HG03442 (cell line): Measurements from ENCODE around the gene CTNNA3.
"Not testable (repeated sequence)": the region's sequence is repeated elsewhere in the genome, so short reads cannot be mapped to it uniquely, and the experiment has no call there.

Experiments
- ATAC-seq: cut with Tn5 transposase; IDR thresholded peaks from one replicate; pipeline ENCODE4 v1.9.1; 2021; ENCODE audit warnings: mild to moderate bottlenecking, moderate library complexity; ENCODE audit not compliant: unreplicated experiment

CTNNA3 gene

DNA sequence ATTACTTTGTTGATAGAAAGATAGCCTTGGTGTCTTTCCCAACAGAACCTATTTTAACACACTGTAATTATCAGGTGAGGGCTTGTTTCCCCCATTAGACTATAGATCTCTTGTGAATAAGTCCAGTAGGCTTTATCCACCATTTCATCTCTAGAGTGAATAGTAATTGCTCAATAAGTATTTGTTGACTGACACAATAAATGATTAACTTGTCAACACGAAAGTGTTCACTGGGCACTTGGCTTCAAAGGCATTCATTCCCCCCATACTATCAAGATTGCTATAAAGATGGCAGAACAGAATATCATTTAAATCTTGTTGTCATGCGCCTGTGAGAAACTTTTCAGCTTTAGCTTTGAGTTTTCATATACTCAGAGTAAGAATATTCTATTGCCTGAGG lies 1194.6 kb downstream of the CTNNA3 start:
- ATAC-seq, result no peak

DNA sequence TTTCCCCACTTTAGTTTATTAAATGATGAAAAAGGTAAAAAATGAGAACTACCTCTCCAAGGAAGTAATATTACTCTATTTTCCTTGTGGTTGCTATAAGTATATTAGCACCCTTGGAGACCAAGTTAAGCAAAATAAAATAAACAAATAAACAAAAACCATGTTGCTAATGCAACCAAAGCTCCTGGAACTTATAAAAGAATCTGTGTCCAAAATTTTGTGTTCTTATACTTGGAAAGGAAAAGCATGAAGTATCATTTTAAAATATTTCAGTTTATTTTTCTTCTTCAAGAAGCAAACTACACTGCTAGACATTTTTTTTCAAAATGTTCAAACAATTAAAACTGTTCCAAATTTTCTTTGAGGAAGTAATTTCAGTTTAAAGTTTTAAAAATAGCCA lies 1212.0 kb downstream of the CTNNA3 start:
- no peak for ATAC-seq

GRCh38 chr10:66472156-66472555 lies 1223.8 kb downstream of the CTNNA3 start:
- ATAC-seq, result no peak

- no peak for ATAC-seq
These were observed 1229.0 kb downstream of the CTNNA3 start for GRCh38 chr10:66467042-66467441.

GRCh38 chr10:66466622-66467021 lies 1229.4 kb downstream of the CTNNA3 start:
- ATAC-seq, result no peak

DNA sequence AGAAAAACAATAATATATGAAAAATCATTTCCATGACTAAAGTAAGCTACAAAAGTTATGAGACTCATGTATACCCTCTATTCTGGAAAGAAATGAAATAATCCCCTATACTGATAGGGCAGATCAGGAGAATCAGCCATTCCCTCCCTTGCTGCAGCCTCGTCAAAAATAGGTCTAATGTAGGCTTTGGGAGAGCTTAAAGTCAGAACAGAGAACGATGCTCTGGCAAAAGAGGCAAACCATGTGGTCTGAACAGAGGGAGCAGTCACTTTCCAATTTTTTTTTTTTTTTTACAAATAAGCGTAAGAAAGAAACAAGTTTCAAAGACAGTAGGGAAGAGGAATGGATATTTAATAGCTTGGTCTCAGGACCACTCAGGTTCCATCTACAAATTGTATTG lies 1232.4 kb downstream of the CTNNA3 start:
- no peak for ATAC-seq

DNA sequence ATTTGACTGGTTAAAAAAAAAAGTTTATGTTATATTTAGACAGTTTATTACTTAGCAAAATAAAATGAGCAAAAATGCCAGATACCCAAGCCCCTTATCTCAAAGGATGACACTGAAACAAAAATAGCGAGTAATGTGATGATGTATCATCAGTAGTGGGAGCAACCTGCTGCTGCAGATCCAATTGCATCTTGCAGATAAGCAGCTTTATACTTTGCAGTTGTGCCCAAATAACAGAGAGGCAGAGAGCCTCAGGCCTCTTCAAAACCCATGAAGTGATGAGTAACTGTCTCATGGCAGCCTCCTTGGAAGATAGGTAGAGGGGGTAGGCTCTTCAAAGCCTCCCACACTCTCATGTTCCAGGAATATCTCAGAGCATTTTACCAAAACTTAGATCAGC lies 1238.4 kb downstream of the CTNNA3 start:
- no peak for ATAC-seq

DNA sequence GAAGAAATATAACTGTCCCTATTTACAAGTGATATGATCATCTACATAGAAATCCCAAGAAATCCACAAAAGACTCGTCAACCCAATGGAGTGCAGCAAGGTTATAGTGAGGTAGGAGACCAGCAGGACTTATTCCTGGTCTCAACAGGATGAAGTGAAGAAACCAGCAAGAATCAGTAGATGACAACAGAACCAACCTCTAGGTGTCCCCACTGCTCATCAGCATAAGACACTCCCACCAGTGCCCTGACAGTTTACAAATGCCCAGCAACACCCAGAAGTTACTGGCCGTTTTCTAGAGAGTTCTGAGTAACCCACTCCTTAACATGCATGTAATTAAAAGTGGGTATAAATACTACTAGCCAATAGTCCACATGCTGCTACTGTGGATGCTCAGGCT lies 1240.7 kb downstream of the CTNNA3 start:
- no peak for ATAC-seq

GRCh38 chr10:66440568-66440967 lies 1255.4 kb downstream of the CTNNA3 start:
- ATAC-seq, result no peak

DNA sequence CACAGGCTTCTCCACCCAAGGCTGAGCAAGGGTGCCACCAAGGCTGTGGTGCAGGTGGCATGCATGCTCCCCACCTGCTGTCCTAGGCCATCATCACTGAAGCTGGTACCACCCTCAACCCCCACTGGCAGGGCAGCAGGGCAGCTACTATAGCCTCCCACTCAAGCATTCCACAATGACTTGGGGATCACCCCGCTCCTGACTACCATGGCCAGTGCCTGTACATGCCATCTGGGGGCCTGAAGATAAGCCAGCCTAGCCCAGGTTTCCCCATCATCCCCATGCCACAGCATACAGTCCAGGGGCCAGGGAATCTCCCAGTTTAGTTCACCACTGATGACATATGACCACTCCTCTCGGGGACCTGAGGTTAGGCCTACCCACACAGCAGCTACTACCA lies 1281.1 kb downstream of the CTNNA3 start:
- no peak for ATAC-seq

DNA sequence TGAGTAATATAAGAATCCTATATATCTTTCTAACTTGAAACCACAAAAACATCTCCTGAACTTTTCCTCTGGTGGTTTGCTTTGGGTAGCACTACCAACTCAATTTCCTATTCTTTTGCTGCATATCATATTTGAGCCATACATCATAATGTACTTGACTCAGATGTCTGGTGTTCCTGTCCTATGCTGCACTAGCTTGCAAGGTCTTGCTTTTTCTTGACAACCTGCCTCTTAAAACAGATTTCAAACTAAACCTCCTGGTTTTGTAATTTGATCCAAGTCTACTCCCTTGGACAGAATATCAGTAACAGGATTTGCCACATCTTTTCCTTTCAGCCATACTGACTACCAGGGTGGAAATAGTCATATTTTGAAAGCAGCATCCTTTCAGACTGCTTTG lies 1290.4 kb downstream of the CTNNA3 start:
- ATAC-seq, result no peak

DNA sequence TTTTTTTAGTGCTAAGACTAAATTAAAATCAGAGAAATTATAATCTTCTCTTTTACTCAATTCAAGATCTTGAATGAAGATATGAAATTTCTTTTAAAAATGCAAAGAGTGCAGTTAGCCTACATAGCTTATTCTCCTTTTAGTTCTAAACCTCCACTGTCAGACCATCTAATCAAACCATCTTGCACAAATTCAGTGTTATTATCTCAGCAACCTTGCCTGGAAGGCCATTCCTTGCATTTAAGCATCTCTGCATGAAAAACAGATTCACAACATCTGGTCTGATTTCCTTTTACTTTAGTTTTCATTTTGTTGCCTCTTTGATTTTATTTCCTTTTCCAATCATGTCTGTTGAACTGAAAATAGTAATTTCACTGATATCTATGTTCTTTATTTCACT lies 1297.3 kb downstream of the CTNNA3 start:
- ATAC-seq, result no peak

- no peak for ATAC-seq
These were observed 1301.5 kb downstream of the CTNNA3 start for GRCh38 chr10:66394342-66395063.

DNA sequence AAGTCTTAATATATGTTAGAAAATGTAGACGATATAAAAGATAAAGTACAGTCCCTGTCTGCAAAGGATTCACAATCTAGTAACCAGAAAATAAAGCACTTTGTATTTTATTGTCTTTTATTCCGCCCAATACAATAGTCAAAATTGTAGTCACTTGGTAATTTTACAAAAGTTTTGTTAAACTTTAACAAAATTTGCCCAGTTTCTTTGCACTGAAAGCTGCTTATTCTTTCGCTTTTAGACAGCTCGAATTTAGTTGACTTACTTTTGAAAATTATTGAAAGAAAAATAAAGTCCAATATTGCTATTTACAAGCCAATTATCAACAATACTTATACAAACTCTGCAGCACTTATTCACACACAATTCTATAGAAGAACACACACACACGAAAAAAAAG lies 1305.1 kb downstream of the CTNNA3 start:
- no peak for ATAC-seq

- ATAC-seq, result no peak
These were observed 1315.0 kb downstream of the CTNNA3 start for GRCh38 chr10:66381045-66381444.

GRCh38 chr10:66378117-66378876 lies 1317.7 kb downstream of the CTNNA3 start:
- no peak for ATAC-seq

GRCh38 chr10:66368146-66368545 lies 1327.8 kb downstream of the CTNNA3 start:
- no peak for ATAC-seq

- ATAC-seq, result no peak
These were observed 1329.8 kb downstream of the CTNNA3 start for GRCh38 chr10:66366163-66366562.

GRCh38 chr10:66365686-66366085 lies 1330.3 kb downstream of the CTNNA3 start:
- ATAC-seq, result no peak

DNA sequence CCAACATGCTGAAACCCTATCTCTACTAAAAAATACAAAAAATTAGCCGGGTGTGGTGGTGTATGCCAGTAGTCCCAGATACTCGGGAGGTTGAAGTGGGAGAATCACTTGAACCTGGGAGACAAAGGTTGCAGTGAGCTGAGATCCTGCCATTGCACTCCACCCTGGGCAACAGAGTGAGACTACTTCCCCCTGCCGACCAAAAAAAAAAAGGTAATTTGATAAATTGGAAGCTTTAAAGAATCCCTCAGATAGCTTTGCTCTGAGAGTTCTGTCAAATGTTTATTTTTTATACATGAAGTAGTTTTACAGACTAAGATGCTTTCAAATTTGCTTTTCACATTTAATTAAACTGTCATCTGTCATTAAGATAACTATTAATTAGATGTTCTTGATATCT lies 1333.5 kb downstream of the CTNNA3 start:
- no peak for ATAC-seq

DNA sequence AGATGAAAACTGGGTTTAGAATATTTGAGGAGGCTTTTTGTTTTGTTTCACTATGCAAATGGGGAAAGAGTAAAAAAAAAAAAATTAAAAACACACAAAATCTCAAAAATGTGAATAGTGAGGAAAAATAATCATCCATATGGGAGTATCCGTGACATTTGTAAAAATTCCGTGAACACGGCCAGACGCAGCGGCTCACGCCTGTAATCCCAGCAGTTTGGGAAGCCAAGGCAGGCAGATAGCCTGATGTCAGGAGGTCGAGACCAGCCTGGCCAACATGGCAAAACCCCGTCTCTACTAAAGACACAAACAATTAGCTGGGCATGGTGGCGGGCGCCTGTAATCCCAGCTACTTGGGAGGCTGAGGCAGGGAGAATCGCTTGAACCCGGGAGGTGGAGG lies 1342.2 kb downstream of the CTNNA3 start:
- not testable (repeated sequence) for ATAC-seq

GRCh38 chr10:66353422-66353821 lies 1342.6 kb downstream of the CTNNA3 start:
- no peak for ATAC-seq
